ENCODE measurements around the gene CCPG1. TPM values are rescaled to one million over a fixed set of nuclear protein-coding genes. Genes with fewer than 3 reads are reported as not detected.
"Not testable (repeated sequence)": the region's sequence is repeated elsewhere in the genome, so short reads cannot be mapped to it uniquely, and the experiment has no call there.

CCPG1 gene
- total RNA-seq, 4 donors from 2014 or later, result 50.1 to 79.7 (median 68.3) TPM

GRCh38 chr15:55403531-55403930, 4.6 kb downstream of the CCPG1 start:
- Histone ChIP-seq H3K36me3 (no peaks in the 10 kb centered on the region), H3K9me3 (no peaks in the 10 kb centered on the region), H3K27me3 (no peaks in the 10 kb centered on the region), H3K27ac (no peak overlapping the region), H3K4me1 (no peaks in the 10 kb centered on the region), H3K4me3 (no peak overlapping the region)
- TF ChIP-seq CTCF (IDR thresholded peaks at IDR 0.05) (no peak), POLR2A (IDR thresholded peaks at IDR 0.05) (no peak)
- no peak for DNase-seq
- intact Hi-C loops (cut with DNase I; ENCODE audit: low total_unique reads), result no loop called here

GRCh38 chr15:55402707-55403106, 5.5 kb downstream of the CCPG1 start:
- Histone ChIP-seq H3K27me3 (no peaks in the 10 kb centered on the region), H3K4me1 (no peaks in the 10 kb centered on the region), H3K27ac (no peak overlapping the region), H3K9me3 (no peaks in the 10 kb centered on the region), H3K4me3 (no peak overlapping the region), H3K36me3 (no peaks in the 10 kb centered on the region)
- DNase-seq, result no peak
- intact Hi-C loops (cut with DNase I; ENCODE audit: low total_unique reads), result no loop called here
- TF ChIP-seq POLR2A (IDR thresholded peaks at IDR 0.05) (no peak), CTCF (IDR thresholded peaks at IDR 0.05) (no peak)

GRCh38 chr15:55401786-55402246, 6.3 kb downstream of the CCPG1 start:
- DNase-seq, result no peak
- no peaks in the 10 kb centered on the region for H3K9me3 ChIP-seq
- TF ChIP-seq POLR2A (IDR thresholded peaks at IDR 0.05) (no peak), CTCF (IDR thresholded peaks at IDR 0.05) (no peak)
- H3K27ac ChIP-seq, result no peak overlapping the region
- H3K4me1 ChIP-seq, result no peaks in the 10 kb centered on the region
- H3K27me3 ChIP-seq, result no peaks in the 10 kb centered on the region
- intact Hi-C loops (cut with DNase I; ENCODE audit: low total_unique reads), result no loop called here
- no peaks in the 10 kb centered on the region for H3K36me3 ChIP-seq
- H3K4me3 ChIP-seq, result no peak overlapping the region

GRCh38 chr15:55400050-55400449, 8.1 kb downstream of the CCPG1 start:
- DNase-seq; H3K4me3 ChIP-seq; H3K36me3 ChIP-seq; H3K27ac ChIP-seq; H3K9me3 ChIP-seq; H3K27me3 ChIP-seq; H3K4me1 ChIP-seq; intact Hi-C loops (cut with DNase I; ENCODE audit: low total_unique reads): not testable (repeated sequence)

- no peaks in the 10 kb centered on the region for H3K27me3 ChIP-seq
- no peaks in the 10 kb centered on the region for H3K36me3 ChIP-seq
- no peaks in the 10 kb centered on the region for H3K4me1 ChIP-seq
- H3K4me3 ChIP-seq, result no peak overlapping the region
- no peaks in the 10 kb centered on the region for H3K9me3 ChIP-seq
- TF ChIP-seq CTCF (IDR thresholded peaks at IDR 0.05) (no peak), POLR2A (IDR thresholded peaks at IDR 0.05) (no peak)
- no peak overlapping the region for H3K27ac ChIP-seq
- intact Hi-C loops (cut with DNase I; ENCODE audit: low total_unique reads), result no loop called here
- no peak for DNase-seq
Observed at GRCh38 chr15:55398243-55398642, 9.9 kb downstream of the CCPG1 start.

GRCh38 chr15:55394694-55395093, 13.5 kb downstream of the CCPG1 start:
- no peaks in the 10 kb centered on the region for H3K36me3 ChIP-seq
- no peak for DNase-seq
- H3K27me3 ChIP-seq, result no peaks in the 10 kb centered on the region
- H3K4me3 ChIP-seq, result no peak overlapping the region
- no peak overlapping the region for H3K27ac ChIP-seq
- no peaks in the 10 kb centered on the region for H3K9me3 ChIP-seq
- TF ChIP-seq POLR2A (IDR thresholded peaks at IDR 0.05) (no peak), CTCF (IDR thresholded peaks at IDR 0.05) (no peak)
- intact Hi-C loops (cut with DNase I; ENCODE audit: low total_unique reads), result no loop called here
- no peaks in the 10 kb centered on the region for H3K4me1 ChIP-seq

All from uterus (tissue), 4 donors.